IgD-negative memory B cell (primary cell): Measurements from ENCODE around the gene NPSR1. TPM values are rescaled to one million over a fixed set of nuclear protein-coding genes. Genes with fewer than 3 reads are reported as not detected.

Experiments
- H3K27ac Mint-ChIP-seq, 3 donors: one replicate each; pipeline ENCODE4 v1.8.0; 2020 to 2022; ENCODE audit warnings: mild to moderate bottlenecking in 3 of 3, mixed read lengths in 3 of 3, moderate library complexity in 1 of 3
- H3K27me3 Mint-ChIP-seq: one replicate; pipeline ENCODE4 v1.8.0; 2021; ENCODE audit warnings: mixed read lengths
- H3K36me3 Mint-ChIP-seq: one replicate; pipeline ENCODE4 v1.8.0; 2020; ENCODE audit warnings: mild to moderate bottlenecking, mixed read lengths
- H3K4me1 Mint-ChIP-seq, 3 donors: one replicate each; pipeline ENCODE4 v1.8.0; 2020 to 2022; ENCODE audit warnings: mixed read lengths in 3 of 3, mild to moderate bottlenecking in 1 of 3
- H3K4me3 Mint-ChIP-seq, 4 donors: one replicate each; pipeline ENCODE4 v1.8.0; 2020 to 2022; ENCODE audit warnings: mild to moderate bottlenecking in 4 of 4, mixed read lengths in 4 of 4, moderate library complexity in 3 of 4
- H3K9me3 Mint-ChIP-seq, 3 donors: one replicate each; pipeline ENCODE4 v1.8.0; 2020 to 2021; ENCODE audit warnings: mixed read lengths in 3 of 3, mild to moderate bottlenecking in 1 of 3
- polyA plus RNA-seq: library from polyadenylated mRNA; unstranded; fragments of 300-500 nt; fragmentation: Illumina TruSeq; gene quantifications from one replicate; pipeline ENCODE4 v1.2.3, GENCODE V29; 2021

Gene NPSR1
- polyA plus RNA-seq, 1 donor from 2014 or later = not detected

GRCh38 chr7:34675749-34676374 is 17.8 kb downstream of the NPSR1 start:
- no peak overlapping the region for H3K4me3 Mint-ChIP-seq
- H3K36me3 Mint-ChIP-seq = no peaks in the 10 kb centered on the region
- no peaks in the 10 kb centered on the region for H3K27me3 Mint-ChIP-seq
- H3K4me1 Mint-ChIP-seq = no peaks in the 10 kb centered on the region
- H3K9me3 Mint-ChIP-seq = peaks cover 0 to 3% (median 0%) of the 10 kb centered on the region in 3 donors
- no peak overlapping the region for H3K27ac Mint-ChIP-seq

- Mint-ChIP-seq H3K27me3 (no peaks in the 10 kb centered on the region), H3K4me1 (no peaks in the 10 kb centered on the region), H3K27ac (no peak overlapping the region), H3K9me3 (peaks cover 0 to 3% (median 0%) of the 10 kb centered on the region in 3 donors), H3K4me3 (no peak overlapping the region), H3K36me3 (no peaks in the 10 kb centered on the region)
Observed at GRCh38 chr7:34677491-34677890, 19.5 kb downstream of the NPSR1 start.

GRCh38 chr7:34687529-34687928 is 29.5 kb downstream of the NPSR1 start:
- no peak overlapping the region for H3K27ac Mint-ChIP-seq
- peaks cover 2 to 11% (median 11%) of the 10 kb centered on the region in 3 donors for H3K9me3 Mint-ChIP-seq
- no peaks in the 10 kb centered on the region for H3K4me1 Mint-ChIP-seq
- H3K4me3 Mint-ChIP-seq = no peak overlapping the region
- no peaks in the 10 kb centered on the region for H3K36me3 Mint-ChIP-seq
- no peaks in the 10 kb centered on the region for H3K27me3 Mint-ChIP-seq

- H3K4me1 Mint-ChIP-seq = no peaks in the 10 kb centered on the region
- peaks cover 3 to 25% (median 22%) of the 10 kb centered on the region in 3 donors for H3K9me3 Mint-ChIP-seq
- no peaks in the 10 kb centered on the region for H3K36me3 Mint-ChIP-seq
- no peak overlapping the region for H3K4me3 Mint-ChIP-seq
- no peaks in the 10 kb centered on the region for H3K27me3 Mint-ChIP-seq
- no peak overlapping the region for H3K27ac Mint-ChIP-seq
Observed at GRCh38 chr7:34696415-34696814, 38.4 kb downstream of the NPSR1 start.

- H3K4me3 Mint-ChIP-seq = no peak overlapping the region
- H3K36me3 Mint-ChIP-seq = no peaks in the 10 kb centered on the region
- H3K9me3 Mint-ChIP-seq = no peaks in the 10 kb centered on the region
- no peaks in the 10 kb centered on the region for H3K27me3 Mint-ChIP-seq
- no peaks in the 10 kb centered on the region for H3K4me1 Mint-ChIP-seq
- H3K27ac Mint-ChIP-seq = no peak overlapping the region
Observed at GRCh38 chr7:34709771-34710170, 51.8 kb downstream of the NPSR1 start.

- Mint-ChIP-seq H3K27ac (no peak overlapping the region), H3K36me3 (no peaks in the 10 kb centered on the region), H3K4me1 (no peaks in the 10 kb centered on the region), H3K9me3 (no peaks in the 10 kb centered on the region), H3K27me3 (no peaks in the 10 kb centered on the region), H3K4me3 (no peak overlapping the region)
Observed at GRCh38 chr7:34718867-34719266, 60.8 kb downstream of the NPSR1 start.

- Mint-ChIP-seq H3K27me3 (no peaks in the 10 kb centered on the region), H3K9me3 (no peaks in the 10 kb centered on the region), H3K4me1 (peaks cover 0 to 5% (median 0%) of the 10 kb centered on the region in 3 donors), H3K27ac (no peak overlapping the region), H3K4me3 (no peak overlapping the region), H3K36me3 (no peaks in the 10 kb centered on the region)
Observed at GRCh38 chr7:34719636-34720035, 61.6 kb downstream of the NPSR1 start.

- no peak overlapping the region for H3K4me3 Mint-ChIP-seq
- no peaks in the 10 kb centered on the region for H3K36me3 Mint-ChIP-seq
- no peaks in the 10 kb centered on the region for H3K9me3 Mint-ChIP-seq
- H3K27ac Mint-ChIP-seq = no peak overlapping the region
- H3K4me1 Mint-ChIP-seq = peaks cover 0 to 5% (median 0%) of the 10 kb centered on the region in 3 donors
- H3K27me3 Mint-ChIP-seq = no peaks in the 10 kb centered on the region
Observed at GRCh38 chr7:34720289-34720688, 62.3 kb downstream of the NPSR1 start.

GRCh38 chr7:34723338-34723737 is 65.3 kb downstream of the NPSR1 start:
- H3K4me3 Mint-ChIP-seq = no peak overlapping the region
- no peaks in the 10 kb centered on the region for H3K36me3 Mint-ChIP-seq
- no peak overlapping the region for H3K27ac Mint-ChIP-seq
- H3K27me3 Mint-ChIP-seq = no peaks in the 10 kb centered on the region
- H3K9me3 Mint-ChIP-seq = no peaks in the 10 kb centered on the region
- H3K4me1 Mint-ChIP-seq = peaks cover 0 to 5% (median 0%) of the 10 kb centered on the region in 3 donors

GRCh38 chr7:34723866-34724490 is 66.0 kb downstream of the NPSR1 start:
- Mint-ChIP-seq H3K9me3 (no peaks in the 10 kb centered on the region), H3K27ac (no peak overlapping the region), H3K4me1 (peaks cover 0 to 5% (median 0%) of the 10 kb centered on the region in 3 donors), H3K27me3 (no peaks in the 10 kb centered on the region), H3K36me3 (no peaks in the 10 kb centered on the region), H3K4me3 (no peak overlapping the region)

- Mint-ChIP-seq H3K9me3 (peaks cover 0 to 2% (median 0%) of the 10 kb centered on the region in 3 donors), H3K4me1 (peaks cover 0 to 5% (median 0%) of the 10 kb centered on the region in 3 donors), H3K36me3 (no peaks in the 10 kb centered on the region), H3K27ac (no peak overlapping the region), H3K27me3 (no peaks in the 10 kb centered on the region), H3K4me3 (no peak overlapping the region)
Observed at GRCh38 chr7:34726221-34726620, 68.2 kb downstream of the NPSR1 start.

GRCh38 chr7:34727464-34727995 is 69.5 kb downstream of the NPSR1 start:
- no peak overlapping the region for H3K4me3 Mint-ChIP-seq

GRCh38 chr7:34728156-34728555 is 70.1 kb downstream of the NPSR1 start:
- peaks cover 0 to 4% (median 0%) of the 10 kb centered on the region in 3 donors for H3K9me3 Mint-ChIP-seq
- no peaks in the 10 kb centered on the region for H3K27me3 Mint-ChIP-seq
- H3K4me1 Mint-ChIP-seq = peaks cover 0 to 5% (median 0%) of the 10 kb centered on the region in 3 donors
- H3K36me3 Mint-ChIP-seq = no peaks in the 10 kb centered on the region
- no peak overlapping the region for H3K27ac Mint-ChIP-seq
- no peak overlapping the region for H3K4me3 Mint-ChIP-seq

More at GRCh38 chr7:34727464-34727995, 69.5 kb downstream of the NPSR1 start:
- Mint-ChIP-seq H3K9me3 (peaks cover 0 to 4% (median 0%) of the 10 kb centered on the region in 3 donors), H3K36me3 (no peaks in the 10 kb centered on the region), H3K27me3 (no peaks in the 10 kb centered on the region), H3K4me1 (peaks cover 0 to 5% (median 0%) of the 10 kb centered on the region in 3 donors), H3K27ac (no peak overlapping the region)

GRCh38 chr7:34734771-34735170 is 76.8 kb downstream of the NPSR1 start:
- Mint-ChIP-seq H3K36me3 (no peaks in the 10 kb centered on the region), H3K27me3 (no peaks in the 10 kb centered on the region), H3K9me3 (peaks cover 0 to 6% (median 0%) of the 10 kb centered on the region in 3 donors), H3K4me3 (no peak overlapping the region), H3K4me1 (no peaks in the 10 kb centered on the region), H3K27ac (peak overlapping the region in 1 of 3 donors; percentile 34)

- Mint-ChIP-seq H3K4me3 (no peak overlapping the region), H3K27ac (no peak overlapping the region), H3K4me1 (no peaks in the 10 kb centered on the region), H3K9me3 (peaks cover 0 to 4% (median 0%) of the 10 kb centered on the region in 3 donors), H3K27me3 (no peaks in the 10 kb centered on the region), H3K36me3 (no peaks in the 10 kb centered on the region)
Observed at GRCh38 chr7:34735526-34735925, 77.5 kb downstream of the NPSR1 start.
